Left ventricle myocardium inferior (tissue), 1 donor: ENCODE measurements around the gene EDNRB. TPM values are rescaled to one million over a fixed set of nuclear protein-coding genes. Genes with fewer than 3 reads are reported as not detected.
A peak's percentile ranks its signal among the peaks of the same experiment; 100 is the strongest.
"Not testable (repeated sequence)": the region's sequence is repeated elsewhere in the genome, so short reads cannot be mapped to it uniquely, and the experiment has no call there.

ENCODE experiments used
- DNase-seq: peaks from one replicate; pipeline ENCODE4 v3.0.0-alpha.2; 2020
- H3K27ac ChIP-seq: fragments of 200-600 bp; replicated peaks from 2 replicates; pipeline ENCODE4 v1.8.0; 2021
- H3K27me3 ChIP-seq: fragments of 200-600 bp; 2 replicates; pipeline ENCODE4 v1.8.0; 2021; ENCODE audit warnings: low read depth
- H3K36me3 ChIP-seq: fragments of 200-600 bp; 2 replicates; pipeline ENCODE4 v1.8.0; 2021
- H3K4me1 ChIP-seq: fragments of 200-600 bp; 2 replicates; pipeline ENCODE4 v1.8.0; 2021
- H3K4me3 ChIP-seq: fragments of 200-600 bp; 2 replicates; pipeline ENCODE4 v1.8.0; 2021; ENCODE audit warnings: mild to moderate bottlenecking, moderate library complexity
- H3K9me3 ChIP-seq: fragments of 200-600 bp; replicated peaks from 2 replicates; pipeline ENCODE4 v1.8.0; 2021
- intact Hi-C: fragments of 100-400 bp; cut with micrococcal nuclease; formaldehyde crosslinking; loops from one replicate; pipeline ENCODE4 v1.11.0; 2022
- long read RNA-seq: library from polyadenylated mRNA; unstranded; transcript quantifications from one replicate; pipeline ENCODE4 v2.0.0, GENCODE V29; 2021
- total RNA-seq: library from RNA; stranded (reverse); fragmentation: NEBNext Ultra II Directional; extraction: Animal tissue kit (Norgen Biotek cat#: 25700); gene quantifications from one replicate; pipeline ENCODE4 v1.2.1, GENCODE V29; 2021
- TF ChIP-seq, protein P1 (sequence below): fragments of 200-600 bp; IDR thresholded peaks from 2 replicates; pipeline ENCODE4 v1.8.0; 2021; ENCODE audit warnings: antibody characterized with exemption, mild to moderate bottlenecking, borderline replicate concordance
- donor health status: DM: no; HTN: yes; CAD: no; lungs with severe emphysema.

EDNRB gene
- total RNA-seq: 25.6 TPM
- long read RNA-seq, full-length matches to known transcripts: 25 of 30 reads
- long read RNA-seq, partial matches to known transcripts: 4 of 30 reads
- long read RNA-seq, other reads (novel, unspliced or antisense): 1 of 30 reads

DNA sequence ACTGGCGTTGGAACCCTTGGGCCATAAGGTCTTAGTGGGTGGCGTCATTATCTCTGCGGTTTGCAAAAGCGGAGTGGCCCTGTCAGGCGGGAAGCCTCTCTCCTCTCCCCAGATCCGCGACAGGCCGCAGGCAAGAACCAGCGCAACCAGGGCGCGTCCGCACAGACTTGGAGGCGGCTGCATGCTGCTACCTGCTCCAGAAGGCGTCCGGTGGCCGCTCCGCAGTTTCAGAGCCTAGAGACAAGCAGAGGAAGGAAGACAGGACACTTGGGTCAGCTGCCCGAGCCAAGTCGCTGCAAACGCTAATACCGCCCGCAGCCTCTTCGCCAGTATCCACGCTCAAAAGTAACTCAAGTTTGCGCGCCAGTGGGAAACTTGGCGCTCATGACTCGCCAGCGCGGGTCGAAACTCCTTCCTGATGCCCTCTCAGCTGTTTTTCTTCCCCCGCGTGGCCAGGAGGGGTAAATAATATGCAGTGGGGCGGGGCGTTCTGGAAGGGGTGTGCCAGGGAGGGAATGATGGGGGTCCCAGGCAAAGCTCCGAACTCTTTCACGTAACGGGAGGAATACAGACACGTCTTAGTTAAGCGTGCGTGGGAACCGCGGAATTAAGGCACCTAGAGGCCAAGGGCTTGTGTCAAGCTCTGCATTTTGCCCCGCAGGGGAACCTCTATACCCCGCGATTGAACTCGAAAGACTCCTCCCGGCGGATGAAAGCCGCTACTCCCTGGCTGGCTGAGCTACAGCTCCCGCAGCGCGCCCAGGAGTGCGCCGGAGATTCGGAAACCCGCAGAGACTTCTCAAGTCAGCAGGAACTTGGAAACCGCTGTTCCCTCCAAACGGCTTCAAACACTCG, at the start of gene EDNRB:
Gene EDNRB, minus strand, starts transcription at position 441 of the 855 bp plus-strand sequence. Its CDS starts 258 bp downstream, at position 183.
- Histone ChIP-seq H3K36me3 (no peaks in the 10 kb centered on the region), H3K9me3 (no peaks in the 10 kb centered on the region), H3K4me3 (peak within 1 kb of the TSS; percentile 75), H3K4me1 (peaks cover 18% of the 10 kb centered on the region), H3K27me3 (peaks cover 17% of the 10 kb centered on the region), H3K27ac (peak within 1 kb of the TSS; percentile 85)
- DNase-seq: peak; percentile 59
- TF ChIP-seq, protein P1, sequence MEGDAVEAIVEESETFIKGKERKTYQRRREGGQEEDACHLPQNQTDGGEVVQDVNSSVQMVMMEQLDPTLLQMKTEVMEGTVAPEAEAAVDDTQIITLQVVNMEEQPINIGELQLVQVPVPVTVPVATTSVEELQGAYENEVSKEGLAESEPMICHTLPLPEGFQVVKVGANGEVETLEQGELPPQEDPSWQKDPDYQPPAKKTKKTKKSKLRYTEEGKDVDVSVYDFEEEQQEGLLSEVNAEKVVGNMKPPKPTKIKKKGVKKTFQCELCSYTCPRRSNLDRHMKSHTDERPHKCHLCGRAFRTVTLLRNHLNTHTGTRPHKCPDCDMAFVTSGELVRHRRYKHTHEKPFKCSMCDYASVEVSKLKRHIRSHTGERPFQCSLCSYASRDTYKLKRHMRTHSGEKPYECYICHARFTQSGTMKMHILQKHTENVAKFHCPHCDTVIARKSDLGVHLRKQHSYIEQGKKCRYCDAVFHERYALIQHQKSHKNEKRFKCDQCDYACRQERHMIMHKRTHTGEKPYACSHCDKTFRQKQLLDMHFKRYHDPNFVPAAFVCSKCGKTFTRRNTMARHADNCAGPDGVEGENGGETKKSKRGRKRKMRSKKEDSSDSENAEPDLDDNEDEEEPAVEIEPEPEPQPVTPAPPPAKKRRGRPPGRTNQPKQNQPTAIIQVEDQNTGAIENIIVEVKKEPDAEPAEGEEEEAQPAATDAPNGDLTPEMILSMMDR: peak; percentile 42
- intact Hi-C loops: no loop called here

- H3K4me1 ChIP-seq: no peaks in the 10 kb centered on the region
- DNase-seq: no peak
- TF ChIP-seq, protein P1: no peak
- H3K27ac ChIP-seq: peak overlapping the region; percentile 60
- intact Hi-C loops: no loop called here
- H3K4me3 ChIP-seq: no peak overlapping the region
- H3K27me3 ChIP-seq: no peaks in the 10 kb centered on the region
- no peaks in the 10 kb centered on the region for H3K36me3 ChIP-seq
- peaks cover 5% of the 10 kb centered on the region for H3K9me3 ChIP-seq
Measured at GRCh38 chr13:77966671-77967070, 48.0 kb upstream of the EDNRB start.

GRCh38 chr13:77952737-77953136, 34.1 kb upstream of the EDNRB start:
- Histone ChIP-seq H3K27me3 (no peaks in the 10 kb centered on the region), H3K9me3 (peaks cover 16% of the 10 kb centered on the region), H3K36me3 (no peaks in the 10 kb centered on the region), H3K27ac (no peak overlapping the region), H3K4me1 (no peaks in the 10 kb centered on the region), H3K4me3 (no peak overlapping the region)
- no peak for DNase-seq
- intact Hi-C loops: no loop called here
- TF ChIP-seq, protein P1: no peak

DNA sequence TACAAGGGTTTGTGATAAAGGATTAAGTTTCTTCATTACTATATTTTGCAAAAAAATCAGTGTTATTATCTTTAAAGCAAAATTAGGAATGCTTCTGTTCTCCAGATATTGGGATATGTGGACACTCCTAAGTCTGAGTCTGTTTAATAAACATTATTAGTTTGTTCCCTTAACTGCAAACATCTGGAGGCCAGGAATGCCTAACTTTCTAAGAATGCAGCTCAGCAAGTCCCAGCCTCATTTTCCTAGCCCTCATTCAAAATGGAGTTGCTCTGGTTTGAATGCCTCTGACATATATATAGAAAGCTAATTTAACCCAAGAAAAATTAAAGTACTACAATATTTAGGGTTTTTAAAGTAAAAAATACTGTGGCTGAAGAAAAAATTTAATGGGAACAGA, 33.6 kb upstream of the EDNRB start:
- TF ChIP-seq, protein P1: no peak
- no peak for DNase-seq
- H3K4me3 ChIP-seq: no peak overlapping the region
- intact Hi-C loops: no loop called here
- no peak overlapping the region for H3K27ac ChIP-seq
- no peaks in the 10 kb centered on the region for H3K36me3 ChIP-seq
- H3K27me3 ChIP-seq: no peaks in the 10 kb centered on the region
- H3K9me3 ChIP-seq: peaks cover 16% of the 10 kb centered on the region
- no peaks in the 10 kb centered on the region for H3K4me1 ChIP-seq

DNA sequence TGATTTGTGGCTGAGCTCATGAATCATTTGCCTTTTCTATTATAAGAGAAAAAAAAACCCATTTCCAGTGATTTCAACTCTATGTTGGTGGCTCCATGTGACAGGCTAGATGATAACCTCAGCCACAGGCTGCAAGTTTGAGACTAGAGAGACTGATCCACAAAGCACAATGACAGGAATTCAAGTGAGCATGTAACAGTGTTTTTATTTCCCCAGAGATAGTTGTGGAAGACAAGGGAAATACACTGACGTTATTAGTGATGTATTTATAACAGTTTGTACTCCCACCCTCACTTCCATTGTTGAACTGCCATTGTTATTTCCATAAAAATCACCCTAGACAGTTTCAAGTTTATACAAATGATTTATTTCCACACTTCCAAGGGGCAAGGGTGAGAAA, 27.9 kb upstream of the EDNRB start:
- Histone ChIP-seq H3K4me3 (no peak overlapping the region), H3K4me1 (peaks cover 8% of the 10 kb centered on the region), H3K9me3 (no peaks in the 10 kb centered on the region), H3K36me3 (no peaks in the 10 kb centered on the region), H3K27me3 (no peaks in the 10 kb centered on the region), H3K27ac (peak overlapping the region; percentile 33)
- DNase-seq: no peak
- TF ChIP-seq, protein P1: no peak
- intact Hi-C loops: no loop called here

DNA sequence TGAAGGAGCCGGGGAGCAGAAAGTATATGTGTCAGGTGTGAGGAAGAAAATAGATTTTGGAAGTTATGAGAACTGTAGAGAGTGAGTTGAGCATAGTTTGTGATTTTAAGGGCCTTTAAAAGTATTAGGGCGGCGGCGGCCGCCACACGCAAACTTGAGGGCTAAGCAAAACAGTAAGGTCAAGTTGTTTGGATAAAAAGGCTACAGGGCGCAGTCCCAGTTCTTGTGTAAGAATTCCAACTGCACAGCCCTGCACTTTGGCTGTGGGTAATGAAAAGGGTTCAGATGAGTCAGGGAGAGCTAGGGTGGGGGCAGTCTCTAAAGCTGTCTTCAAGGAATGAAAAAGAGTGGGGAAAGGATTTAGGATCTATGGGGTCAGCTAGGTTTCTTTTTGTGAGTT, 16.4 kb upstream of the EDNRB start:
- not testable (repeated sequence) for H3K27me3 ChIP-seq

More for the DNA sequence above, 16.4 kb upstream of the EDNRB start:
- H3K4me1 ChIP-seq, H3K9me3 ChIP-seq, H3K27ac ChIP-seq, intact Hi-C loops, H3K36me3 ChIP-seq, DNase-seq, H3K4me3 ChIP-seq: not testable (repeated sequence)
